PC-9 (cell line): ENCODE measurements around the gene MAS1L. TPM values are rescaled to one million over a fixed set of nuclear protein-coding genes. Genes with fewer than 3 reads are reported as not detected.

Source experiments
- BruUV-seq: library from RNA; stranded (reverse); fragments of 400-500 nt; replicated peaks from 2 replicates; lab custom pipeline; 2021; lab: Mats Ljungman, UMichigan
- CTCF ChIA-PET: fragments of 300-600 bp; sonication (Branson Sonifier 250); formaldehyde crosslinking; loops from one replicate; lab custom pipeline; 2022; ENCODE audit warnings: antibody characterized with exemption; lab: Charles Lee
- POLR2A ChIA-PET: fragments of 300-600 bp; sonication (Branson Sonifier 250); formaldehyde crosslinking; loops from one replicate; lab custom pipeline; 2022; ENCODE audit warnings: antibody characterized with exemption; ENCODE audit not compliant: unreplicated experiment; lab: Charles Lee
- DNase-seq, 2 experiments: peaks; one replicate each; pipeline versions ENCODE4 v3.0.0 to v3.0.0-alpha.2; 2015 to 2022; ENCODE audit warnings: mixed read lengths in 1 of 2
- H2AFZ ChIP-seq: fragments of 200-600 bp; sonication (generic); 2 replicates; pipeline ENCODE4 v1.8.1; 2017; ENCODE audit warnings: antibody characterized with exemption
- H3F3A ChIP-seq: fragments of 200-600 bp; sonication (generic); 2 replicates; pipeline ENCODE4 v1.8.1; 2017; ENCODE audit warnings: antibody characterized with exemption, mild to moderate bottlenecking, low read depth; ENCODE audit not compliant: insufficient read depth
- H3K27ac ChIP-seq: fragments of 200-600 bp; sonication (generic); 2 replicates; pipeline ENCODE4 v1.6.1; 2016; ENCODE audit warnings: mixed run types
- H3K27me3 ChIP-seq: fragments of 200-600 bp; sonication (generic); 2 replicates; pipeline ENCODE4 v1.6.1; 2016; ENCODE audit warnings: low read depth, mixed run types; ENCODE audit not compliant: insufficient read depth
- H3K36me3 ChIP-seq: fragments of 200-600 bp; sonication (generic); 2 replicates; pipeline ENCODE4 v1.6.1; 2016; ENCODE audit warnings: low read depth, mixed run types
- H3K4me1 ChIP-seq: fragments of 200-600 bp; sonication (generic); replicated peaks from 2 replicates; pipeline ENCODE4 v1.6.1; 2016; ENCODE audit warnings: mixed run types; ENCODE audit not compliant: insufficient read depth
- H3K4me2 ChIP-seq: fragments of 200-600 bp; sonication (generic); 2 replicates; pipeline ENCODE4 v1.6.1; 2017; ENCODE audit warnings: mixed run types
- H3K4me3 ChIP-seq: fragments of 200-600 bp; sonication (generic); 2 replicates; pipeline ENCODE4 v1.6.1; 2016; ENCODE audit warnings: mixed run types
- H3K79me2 ChIP-seq: fragments of 200-600 bp; sonication (generic); 2 replicates; pipeline ENCODE4 v1.6.1; 2017; ENCODE audit warnings: low read depth, mixed run types
- H3K9me2 ChIP-seq: fragments of 200-600 bp; sonication (generic); 2 replicates; pipeline ENCODE4 v1.8.1; 2017; ENCODE audit warnings: mild to moderate bottlenecking; ENCODE audit not compliant: insufficient read depth
- H3K9me3 ChIP-seq: fragments of 200-600 bp; sonication (generic); 2 replicates; pipeline ENCODE4 v1.8.1; 2016; ENCODE audit warnings: low read depth; ENCODE audit not compliant: insufficient read depth
- H4K20me1 ChIP-seq: fragments of 200-600 bp; sonication (generic); 2 replicates; pipeline ENCODE4 v1.8.1; 2017; ENCODE audit not compliant: insufficient read depth
- EZH2 ChIP-seq: fragments of 200-600 bp; sonication (generic); IDR thresholded peaks from 2 replicates; pipeline ENCODE4 v1.8.0; 2017; ENCODE audit warnings: antibody characterized with exemption, low read depth
- intact Hi-C: fragments of 100-400 bp; cut with micrococcal nuclease; formaldehyde crosslinking; loops from one replicate; pipeline ENCODE4 v1.10.0; 2022; ENCODE audit not compliant: unreplicated experiment
- total RNA-seq: library from RNA; stranded (reverse); gene quantifications from 2 replicates; pipeline ENCODE4 v1.2.3, GENCODE V29; 2021
- TF ChIP-seq, protein P1 (sequence below): fragments of 200-600 bp; sonication (generic); conservative IDR thresholded peaks from 2 replicates; pipeline ENCODE4 v1.6.1; 2017; ENCODE audit warnings: mixed run types, antibody characterized with exemption, mild to moderate bottlenecking, moderate library complexity

The MAS1L gene
- total RNA-seq, 1 experiment from 2014 or later, result not detected

GRCh38 chr6:29474996-29475395 is 12.8 kb downstream of the MAS1L start:
- ChIA-PET POLR2A (no interaction called here), CTCF (no interaction called here)
- no peak overlapping the region for H3K4me2 ChIP-seq
- H3K4me1 ChIP-seq, result no peaks in the 10 kb centered on the region
- no peaks in the 10 kb centered on the region for H3K9me3 ChIP-seq
- peaks cover 8% of the 10 kb centered on the region for H3K27me3 ChIP-seq
- no peak overlapping the region for H3K27ac ChIP-seq
- H3K9me2 ChIP-seq, result no peaks in the 10 kb centered on the region
- H3K36me3 ChIP-seq, result no peaks in the 10 kb centered on the region
- intact Hi-C loops, result no loop called here
- H3F3A ChIP-seq, result no peaks in the 10 kb centered on the region
- BruUV-seq, result no TSS peak
- no peak for DNase-seq
- TF ChIP-seq EZH2, result no peak
- TF ChIP-seq, protein P1, sequence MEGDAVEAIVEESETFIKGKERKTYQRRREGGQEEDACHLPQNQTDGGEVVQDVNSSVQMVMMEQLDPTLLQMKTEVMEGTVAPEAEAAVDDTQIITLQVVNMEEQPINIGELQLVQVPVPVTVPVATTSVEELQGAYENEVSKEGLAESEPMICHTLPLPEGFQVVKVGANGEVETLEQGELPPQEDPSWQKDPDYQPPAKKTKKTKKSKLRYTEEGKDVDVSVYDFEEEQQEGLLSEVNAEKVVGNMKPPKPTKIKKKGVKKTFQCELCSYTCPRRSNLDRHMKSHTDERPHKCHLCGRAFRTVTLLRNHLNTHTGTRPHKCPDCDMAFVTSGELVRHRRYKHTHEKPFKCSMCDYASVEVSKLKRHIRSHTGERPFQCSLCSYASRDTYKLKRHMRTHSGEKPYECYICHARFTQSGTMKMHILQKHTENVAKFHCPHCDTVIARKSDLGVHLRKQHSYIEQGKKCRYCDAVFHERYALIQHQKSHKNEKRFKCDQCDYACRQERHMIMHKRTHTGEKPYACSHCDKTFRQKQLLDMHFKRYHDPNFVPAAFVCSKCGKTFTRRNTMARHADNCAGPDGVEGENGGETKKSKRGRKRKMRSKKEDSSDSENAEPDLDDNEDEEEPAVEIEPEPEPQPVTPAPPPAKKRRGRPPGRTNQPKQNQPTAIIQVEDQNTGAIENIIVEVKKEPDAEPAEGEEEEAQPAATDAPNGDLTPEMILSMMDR, result no peak
- no peak overlapping the region for H3K4me3 ChIP-seq
- H4K20me1 ChIP-seq, result no peaks in the 10 kb centered on the region
- H3K79me2 ChIP-seq, result no peaks in the 10 kb centered on the region
- H2AFZ ChIP-seq, result no peak overlapping the region

- Histone ChIP-seq H3K79me2 (no peaks in the 10 kb centered on the region), H3K9me3 (no peaks in the 10 kb centered on the region), H3F3A (no peaks in the 10 kb centered on the region), H3K9me2 (no peaks in the 10 kb centered on the region), H3K36me3 (no peaks in the 10 kb centered on the region), H4K20me1 (no peaks in the 10 kb centered on the region), H3K27ac (no peak overlapping the region), H3K4me2 (no peak overlapping the region), H3K4me3 (no peak overlapping the region), H3K27me3 (no peaks in the 10 kb centered on the region; the same call in 1 of the 2 replicates), H2AFZ (no peak overlapping the region), H3K4me1 (no peaks in the 10 kb centered on the region)
- no peak for TF ChIP-seq EZH2
- TF ChIP-seq, protein P1, result no peak
- BruUV-seq, result no TSS peak
- intact Hi-C loops, result no loop called here
- ChIA-PET CTCF (no interaction called here), POLR2A (no interaction called here)
- no peak for DNase-seq
These were observed 21.5 kb downstream of the MAS1L start for GRCh38 chr6:29466241-29466640.

DNA sequence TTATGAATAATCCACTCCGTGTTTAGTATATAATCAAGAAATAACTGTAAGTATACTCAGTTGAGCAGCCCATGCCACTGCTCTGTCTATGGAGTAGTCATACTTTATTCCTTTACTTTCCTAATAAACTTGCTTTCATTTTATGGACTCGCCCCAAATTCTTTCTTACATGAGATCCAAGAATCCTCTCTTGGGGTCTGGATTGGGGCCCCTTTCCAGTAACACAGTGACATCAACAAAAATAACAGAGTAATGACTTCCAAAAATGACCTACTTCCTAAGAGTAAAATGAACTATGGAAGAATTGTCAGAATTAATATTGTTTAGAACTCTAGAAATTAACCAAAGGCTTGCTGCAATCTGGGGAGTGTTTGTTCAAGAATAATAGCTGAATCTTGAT is 22.0 kb downstream of the MAS1L start:
- no peak for DNase-seq
- no peaks in the 10 kb centered on the region for H4K20me1 ChIP-seq
- no peaks in the 10 kb centered on the region for H3K79me2 ChIP-seq
- ChIA-PET POLR2A (no interaction called here), CTCF (no interaction called here)
- no peaks in the 10 kb centered on the region for H3F3A ChIP-seq
- H2AFZ ChIP-seq, result no peak overlapping the region
- H3K9me3 ChIP-seq, result no peaks in the 10 kb centered on the region
- TF ChIP-seq, protein P1, result no peak
- TF ChIP-seq EZH2, result no peak
- H3K27me3 ChIP-seq, result no peaks in the 10 kb centered on the region; the same call in 1 of the 2 replicates
- H3K27ac ChIP-seq, result no peak overlapping the region
- intact Hi-C loops, result no loop called here
- no TSS peak for BruUV-seq
- H3K4me1 ChIP-seq, result no peaks in the 10 kb centered on the region
- no peaks in the 10 kb centered on the region for H3K9me2 ChIP-seq
- no peak overlapping the region for H3K4me3 ChIP-seq
- H3K36me3 ChIP-seq, result no peaks in the 10 kb centered on the region
- H3K4me2 ChIP-seq, result no peak overlapping the region
